Epidermal melanocyte (primary cell): ENCODE results near the gene UGDH.
"Not testable (repeated sequence)": the region's sequence is repeated elsewhere in the genome, so short reads cannot be mapped to it uniquely, and the experiment has no call there.

Experiments used
- DNase-seq: peaks from one replicate; pipeline ENCODE4 v3.0.0; 2011; ENCODE audit warnings: low spot score; ENCODE audit not compliant: insufficient read length

Gene UGDH

GRCh38 chr4:39527296-39528060, at the start of gene UGDH:
UGDH (minus strand) TSS chr4:39527439; CDS start chr4:39521512, 5,927 bp downstream.
- peak; percentile 93 for DNase-seq

GRCh38 chr4:39574946-39575345, 47.7 kb upstream of the UGDH start:
- DNase-seq = no peak

- no peak for DNase-seq
These were observed 44.3 kb upstream of the UGDH start for GRCh38 chr4:39571504-39571903.

- DNase-seq = no peak
These were observed 43.8 kb upstream of the UGDH start for GRCh38 chr4:39571054-39571453.

GRCh38 chr4:39569209-39569608, 42.0 kb upstream of the UGDH start:
- DNase-seq = no peak

- DNase-seq = no peak
These were observed 41.6 kb upstream of the UGDH start for GRCh38 chr4:39568805-39569204.

- no peak for DNase-seq
These were observed 38.8 kb upstream of the UGDH start for GRCh38 chr4:39565878-39566600.

GRCh38 chr4:39563346-39563847, 36.2 kb upstream of the UGDH start:
- no peak for DNase-seq

GRCh38 chr4:39562792-39563191, 35.6 kb upstream of the UGDH start:
- no peak for DNase-seq

- DNase-seq = no peak
These were observed 32.4 kb upstream of the UGDH start for GRCh38 chr4:39559626-39560025.

- DNase-seq = no peak
These were observed 28.2 kb upstream of the UGDH start for GRCh38 chr4:39555472-39555871.

GRCh38 chr4:39548425-39549067, 21.3 kb upstream of the UGDH start:
- DNase-seq = no peak

GRCh38 chr4:39544580-39545315, 17.5 kb upstream of the UGDH start:
- no peak for DNase-seq

GRCh38 chr4:39544080-39544479, 16.8 kb upstream of the UGDH start:
- DNase-seq = not testable (repeated sequence)

- no peak for DNase-seq
These were observed 15.8 kb upstream of the UGDH start for GRCh38 chr4:39543034-39543433.

- no peak for DNase-seq
These were observed 15.4 kb upstream of the UGDH start for GRCh38 chr4:39542611-39543012.

- DNase-seq = no peak
These were observed 14.9 kb upstream of the UGDH start for GRCh38 chr4:39541987-39542610.

GRCh38 chr4:39539089-39539611, 11.9 kb upstream of the UGDH start:
- DNase-seq = no peak

- no peak for DNase-seq
These were observed 6.3 kb upstream of the UGDH start for GRCh38 chr4:39533541-39533940.

GRCh38 chr4:39532237-39532636, 5.0 kb upstream of the UGDH start:
- DNase-seq = not testable (repeated sequence)

GRCh38 chr4:39530682-39531081, 3.4 kb upstream of the UGDH start:
- no peak for DNase-seq
